HEK293 (cell line): ENCODE measurements around the gene DKKL1.
A peak's percentile ranks its signal among the peaks of the same experiment; 100 is the strongest.

Experiments
- CTCF ChIA-PET: fragments of 350-600 bp; formaldehyde crosslinking; extraction: SDS; loops from one replicate; lab custom pipeline; 2021; ENCODE audit warnings: antibody characterized with exemption; lab: Yijun Ruan, JAX
- POLR2A ChIA-PET: fragments of 300-600 bp; formaldehyde crosslinking; extraction: SDS; loops from one replicate; lab custom pipeline; 2020; ENCODE audit warnings: antibody characterized with exemption, inconsistent platforms; lab: Yijun Ruan, JAX
- H3K27ac ChIP-seq: fragments of 200-500 bp; sonication (Bioruptor generic); 2 replicates; pipeline ENCODE4 v1.5.1; 2014; ENCODE audit warnings: low read depth, low read length, control low read depth, inconsistent platforms; ENCODE audit errors: extremely low read depth
- H3K36me3 ChIP-seq, 2 experiments: fragments of 200-500 bp in 1 of 2; sonication (Bioruptor generic) in 1 of 2; 1 replicate in 1 of 2; 2 replicates in 1 of 2; pipeline ENCODE4 v1.5.1; 2014 to 2017; ENCODE audit warnings: inconsistent platforms in 2 of 2, low read length in 2 of 2; ENCODE audit not compliant: control insufficient read depth in 2 of 2, insufficient read depth in 1 of 2
- H3K4me1 ChIP-seq: fragments of 200-500 bp; sonication (Bioruptor generic); 2 replicates; pipeline ENCODE4 v1.5.1; 2014; ENCODE audit warnings: mild to moderate bottlenecking, low read length, inconsistent platforms; ENCODE audit not compliant: control insufficient read depth, insufficient read depth
- H3K4me3 ChIP-seq: 2 replicates; pipeline ENCODE4 v1.5.1; 2011; ENCODE audit warnings: low read depth, mild to moderate bottlenecking, control low read depth, low read length, moderate library complexity
- H3K9me3 ChIP-seq: fragments of 200-500 bp; sonication (Bioruptor generic); 2 replicates; pipeline ENCODE4 v1.5.1; 2014; ENCODE audit warnings: low read depth, low read length, inconsistent platforms; ENCODE audit not compliant: control insufficient read depth, insufficient read depth
- EGR2 ChIP-seq: fragments of 450-650 bp; formaldehyde crosslinking; IDR thresholded peaks from 2 replicates; pipeline ENCODE4 v1.5.1; 2016; ENCODE audit warnings: low read depth, missing biosample characterization, missing genetic modification characterization
- GLIS1 ChIP-seq: fragments of 450-650 bp; formaldehyde crosslinking; IDR thresholded peaks from 2 replicates; pipeline ENCODE4 v1.5.1; 2016; ENCODE audit warnings: missing biosample characterization, missing genetic modification characterization
- HOXA7 ChIP-seq: sonication (generic); formaldehyde crosslinking; IDR thresholded peaks from 2 replicates; pipeline ENCODE4 v1.8.1; 2022; ENCODE audit warnings: missing genetic modification reagents, borderline replicate concordance
- HOXC10 ChIP-seq: sonication (generic); formaldehyde crosslinking; IDR thresholded peaks from 2 replicates; pipeline ENCODE4 v1.8.1; 2023; ENCODE audit warnings: mild to moderate bottlenecking, missing genetic modification reagents
- OSR2 ChIP-seq: fragments of 450-650 bp; formaldehyde crosslinking; IDR thresholded peaks from 2 replicates; pipeline ENCODE4 v1.5.1; 2016; ENCODE audit warnings: missing biosample characterization, missing genetic modification characterization
- OVOL3 ChIP-seq: fragments of 450-650 bp; formaldehyde crosslinking; IDR thresholded peaks from 2 replicates; pipeline ENCODE4 v1.5.1; 2016; ENCODE audit warnings: missing biosample characterization, missing genetic modification characterization
- YY2 ChIP-seq: fragments of 450-650 bp; formaldehyde crosslinking; IDR thresholded peaks from 2 replicates; pipeline ENCODE4 v1.5.1; 2016; ENCODE audit warnings: missing biosample characterization, missing genetic modification characterization
- ZFHX2 ChIP-seq: fragments of 450-650 bp; formaldehyde crosslinking; conservative IDR thresholded peaks from 2 replicates; pipeline ENCODE4 v1.5.1; 2016; ENCODE audit warnings: missing biosample characterization, missing genetic modification characterization
- ZFP3 ChIP-seq: fragments of 450-650 bp; formaldehyde crosslinking; IDR thresholded peaks from 2 replicates; pipeline ENCODE4 v1.5.1; 2016; ENCODE audit warnings: low read depth, missing biosample characterization, missing genetic modification characterization
- ZIC2 ChIP-seq: fragments of 450-650 bp; formaldehyde crosslinking; IDR thresholded peaks from 2 replicates; pipeline ENCODE4 v1.5.1; 2016; ENCODE audit warnings: missing biosample characterization, missing genetic modification characterization
- ZNF146 ChIP-seq: fragments of 450-650 bp; formaldehyde crosslinking; IDR thresholded peaks from 2 replicates; pipeline ENCODE4 v1.5.1; 2016; ENCODE audit warnings: missing biosample characterization, missing genetic modification characterization
- ZNF274 ChIP-seq, 2 experiments: fragments of 200-500 bp in 1 of 2; fragments of 450-650 bp in 1 of 2; sonication (Bioruptor generic) in 1 of 2; formaldehyde crosslinking in 1 of 2; IDR thresholded peaks; 2 replicates each; pipeline versions ENCODE4 v1.5.1 to v1.6.1; 2014 to 2016; ENCODE audit warnings: borderline replicate concordance in 1 of 2, inconsistent platforms in 1 of 2, low read length in 1 of 2, missing biosample characterization in 1 of 2, missing genetic modification characterization in 1 of 2
- ZNF324 ChIP-seq: fragments of 450-650 bp; formaldehyde crosslinking; IDR thresholded peaks from 2 replicates; pipeline ENCODE4 v1.5.1; 2016; ENCODE audit warnings: missing biosample characterization, missing genetic modification characterization
- ZNF366 ChIP-seq: fragments of 450-650 bp; formaldehyde crosslinking; conservative IDR thresholded peaks from 2 replicates; pipeline ENCODE4 v1.5.1; 2016; ENCODE audit warnings: missing biosample characterization, missing genetic modification characterization
- ZNF621 ChIP-seq: fragments of 450-650 bp; formaldehyde crosslinking; IDR thresholded peaks from 2 replicates; pipeline ENCODE4 v1.5.1; 2017; ENCODE audit warnings: missing biosample characterization, missing genetic modification characterization
- ZNF791 ChIP-seq: fragments of 450-650 bp; formaldehyde crosslinking; IDR thresholded peaks from 2 replicates; pipeline ENCODE4 v1.5.1; 2016; ENCODE audit warnings: missing biosample characterization, missing genetic modification characterization
- TF ChIP-seq, protein P1 (sequence below): fragments of 450-650 bp; formaldehyde crosslinking; IDR thresholded peaks from 2 replicates; pipeline ENCODE4; 2016; ENCODE audit warnings: missing biosample characterization, missing genetic modification characterization
- TF ChIP-seq, protein P2 (sequence below): fragments of 450-650 bp; formaldehyde crosslinking; IDR thresholded peaks from 2 replicates; pipeline ENCODE4 v1.5.1; 2016; ENCODE audit warnings: missing biosample characterization, missing genetic modification characterization
- TF ChIP-seq, protein P3 (sequence below): fragments of 450-650 bp; formaldehyde crosslinking; optimal IDR thresholded peaks from 2 replicates; pipeline ENCODE3; 2016; ENCODE audit warnings: missing biosample characterization, mild to moderate bottlenecking, missing genetic modification characterization
- TF ChIP-seq, protein P4 (sequence below): fragments of 450-650 bp; formaldehyde crosslinking; IDR thresholded peaks from 2 replicates; pipeline ENCODE4 v1.5.1; 2016; ENCODE audit warnings: missing biosample characterization, missing genetic modification characterization
- TF ChIP-seq, protein P5 (sequence below): fragments of 450-650 bp; formaldehyde crosslinking; IDR thresholded peaks from 2 replicates; pipeline ENCODE4 v1.5.1; 2016; ENCODE audit warnings: missing biosample characterization, missing genetic modification characterization
- TF ChIP-seq, protein P6 (sequence below): sonication (generic); formaldehyde crosslinking; IDR thresholded peaks from 2 replicates; pipeline ENCODE4 v1.8.1; 2022; ENCODE audit warnings: mild to moderate bottlenecking, moderate library complexity, missing genetic modification reagents

The DKKL1 gene

DNA sequence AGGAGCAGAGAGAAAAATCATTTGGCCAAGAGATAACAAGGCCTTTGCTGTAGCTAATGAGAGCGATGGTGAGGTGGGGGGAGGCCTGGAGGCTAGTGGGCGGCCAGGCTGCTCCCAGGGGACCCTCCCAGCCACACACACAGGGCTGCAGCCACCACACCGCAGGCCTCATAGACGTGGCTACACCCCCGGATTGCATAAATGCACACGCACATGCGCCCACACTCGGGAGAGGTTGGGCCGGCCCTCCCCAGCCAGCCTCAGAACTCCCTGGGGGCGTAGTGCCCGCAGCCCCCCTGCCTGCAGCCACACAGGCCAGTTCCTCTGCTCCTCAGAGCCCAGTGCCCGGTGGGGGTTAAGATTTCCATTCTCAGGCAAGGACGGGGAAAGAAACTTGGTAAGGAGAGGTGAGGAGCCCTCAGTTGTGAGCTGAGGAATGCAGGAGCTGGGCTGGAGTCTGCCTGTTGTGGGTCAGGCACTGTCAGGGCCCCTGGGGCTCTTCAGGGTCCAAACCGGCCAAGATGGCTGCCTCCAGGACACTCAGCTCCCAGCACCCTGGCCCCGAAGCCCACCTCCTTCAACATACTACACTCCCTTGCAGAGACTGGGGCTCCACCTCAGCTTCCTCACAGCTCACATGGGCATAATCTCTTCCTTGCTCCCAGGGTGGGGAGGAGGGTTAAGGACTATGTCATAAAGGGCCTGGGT lies 51.6 kb downstream of the DKKL1 start:
- TF ChIP-seq OVOL3 (tag by site-specific recombination) (no peak), GLIS1 (tag by site-specific recombination) (peak; percentile 44), EGR2 (tag by site-specific recombination) (peak; percentile 98), ZFHX2 (tag by site-specific recombination) (peak; percentile 99), ZIC2 (tag by site-specific recombination) (peak; percentile 59), HOXA7 (CRISPR knock-in tag) (no peak)
- H3K4me1 ChIP-seq: no peaks in the 10 kb centered on the region
- no peaks in the 10 kb centered on the region for H3K9me3 ChIP-seq
- no peak overlapping the region for H3K4me3 ChIP-seq
- CTCF ChIA-PET: interaction anchor here (0.6 to 1.8 kb wide), 3 partner anchors 9 to 31 kb away, joined by 3 to 6 read pairs (median 4); no protein-coding TSS in a partner anchor
- H3K27ac ChIP-seq: no peak overlapping the region
- POLR2A ChIA-PET: interaction anchor here (1.1 kb wide), 1 partner anchor 38 kb away, joined by 3 read pairs; the partner anchor contains the start of gene ALDH16A1
- H3K36me3 ChIP-seq: no peaks in the 10 kb centered on the region

DNA sequence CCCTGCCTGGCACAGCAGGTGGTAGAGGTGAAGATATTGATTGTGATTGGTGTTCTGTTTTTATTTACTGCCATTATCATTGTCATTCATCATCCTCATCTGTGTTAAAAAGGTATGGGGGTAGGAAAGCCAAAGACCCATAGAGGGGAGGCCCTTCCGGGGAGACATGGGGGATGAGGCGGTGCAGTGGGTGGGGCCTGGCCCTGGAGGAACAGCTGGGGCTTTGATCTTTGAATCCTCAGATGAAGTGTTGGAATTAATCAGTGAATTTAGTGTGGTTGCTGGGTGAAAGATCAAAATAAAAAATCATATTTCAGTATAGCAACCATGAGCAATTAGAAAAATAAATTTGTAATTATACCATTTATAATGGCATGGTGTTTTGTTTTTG lies 52.1 kb downstream of the DKKL1 start:
- Histone ChIP-seq H3K4me3 (no peak overlapping the region), H3K4me1 (no peaks in the 10 kb centered on the region), H3K27ac (no peak overlapping the region), H3K36me3 (no peaks in the 10 kb centered on the region), H3K9me3 (no peaks in the 10 kb centered on the region)
- CTCF ChIA-PET: interaction anchor here (0.6 to 1.8 kb wide), 4 partner anchors 9 to 341 kb away, joined by 3 to 6 read pairs (median 4); no protein-coding TSS in a partner anchor
- POLR2A ChIA-PET: interaction anchor here (1.1 kb wide), 1 partner anchor 38 kb away, joined by 3 read pairs; the partner anchor contains the start of gene ALDH16A1
- no peak for TF ChIP-seq ZNF366
- TF ChIP-seq, protein P1, sequence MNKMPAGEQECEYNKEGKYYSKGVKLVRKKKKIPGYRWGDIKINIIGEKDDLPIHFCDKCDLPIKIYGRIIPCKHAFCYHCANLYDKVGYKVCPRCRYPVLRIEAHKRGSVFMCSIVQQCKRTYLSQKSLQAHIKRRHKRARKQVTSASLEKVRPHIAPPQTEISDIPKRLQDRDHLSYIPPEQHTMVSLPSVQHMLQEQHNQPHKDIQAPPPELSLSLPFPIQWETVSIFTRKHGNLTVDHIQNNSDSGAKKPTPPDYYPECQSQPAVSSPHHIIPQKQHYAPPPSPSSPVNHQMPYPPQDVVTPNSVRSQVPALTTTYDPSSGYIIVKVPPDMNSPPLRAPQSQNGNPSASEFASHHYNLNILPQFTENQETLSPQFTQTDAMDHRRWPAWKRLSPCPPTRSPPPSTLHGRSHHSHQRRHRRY (tag by site-specific recombination): no peak
- TF ChIP-seq OVOL3 (tag by site-specific recombination): no peak
- no peak for TF ChIP-seq ZNF274 (IDR thresholded peaks at IDR 0.05; ENCODE audit: low read length)
- TF ChIP-seq ZNF274 (tag by site-specific recombination; IDR thresholded peaks at IDR 0.05; ENCODE audit: borderline replicate concordance): no peak
- no peak for TF ChIP-seq HOXC10 (CRISPR knock-in tag)
- TF ChIP-seq, protein P2, sequence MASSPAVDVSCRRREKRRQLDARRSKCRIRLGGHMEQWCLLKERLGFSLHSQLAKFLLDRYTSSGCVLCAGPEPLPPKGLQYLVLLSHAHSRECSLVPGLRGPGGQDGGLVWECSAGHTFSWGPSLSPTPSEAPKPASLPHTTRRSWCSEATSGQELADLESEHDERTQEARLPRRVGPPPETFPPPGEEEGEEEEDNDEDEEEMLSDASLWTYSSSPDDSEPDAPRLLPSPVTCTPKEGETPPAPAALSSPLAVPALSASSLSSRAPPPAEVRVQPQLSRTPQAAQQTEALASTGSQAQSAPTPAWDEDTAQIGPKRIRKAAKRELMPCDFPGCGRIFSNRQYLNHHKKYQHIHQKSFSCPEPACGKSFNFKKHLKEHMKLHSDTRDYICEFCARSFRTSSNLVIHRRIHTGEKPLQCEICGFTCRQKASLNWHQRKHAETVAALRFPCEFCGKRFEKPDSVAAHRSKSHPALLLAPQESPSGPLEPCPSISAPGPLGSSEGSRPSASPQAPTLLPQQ (tag by site-specific recombination): no peak
- TF ChIP-seq, protein P3, sequence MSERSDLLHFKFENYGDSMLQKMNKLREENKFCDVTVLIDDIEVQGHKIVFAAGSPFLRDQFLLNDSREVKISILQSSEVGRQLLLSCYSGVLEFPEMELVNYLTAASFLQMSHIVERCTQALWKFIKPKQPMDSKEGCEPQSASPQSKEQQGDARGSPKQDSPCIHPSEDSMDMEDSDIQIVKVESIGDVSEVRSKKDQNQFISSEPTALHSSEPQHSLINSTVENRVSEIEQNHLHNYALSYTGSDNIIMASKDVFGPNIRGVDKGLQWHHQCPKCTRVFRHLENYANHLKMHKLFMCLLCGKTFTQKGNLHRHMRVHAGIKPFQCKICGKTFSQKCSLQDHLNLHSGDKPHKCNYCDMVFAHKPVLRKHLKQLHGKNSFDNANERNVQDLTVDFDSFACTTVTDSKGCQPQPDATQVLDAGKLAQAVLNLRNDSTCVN (tag by site-specific recombination): no peak
- no peak for TF ChIP-seq OSR2 (tag by site-specific recombination)
- TF ChIP-seq ZNF621 (tag by site-specific recombination): no peak
- no peak for TF ChIP-seq ZNF791 (tag by site-specific recombination)
- TF ChIP-seq ZNF324 (tag by site-specific recombination): no peak
- no peak for TF ChIP-seq ZFP3 (tag by site-specific recombination)
- TF ChIP-seq YY2: no peak
- TF ChIP-seq ZNF146 (tag by site-specific recombination): no peak
- TF ChIP-seq, protein P4, sequence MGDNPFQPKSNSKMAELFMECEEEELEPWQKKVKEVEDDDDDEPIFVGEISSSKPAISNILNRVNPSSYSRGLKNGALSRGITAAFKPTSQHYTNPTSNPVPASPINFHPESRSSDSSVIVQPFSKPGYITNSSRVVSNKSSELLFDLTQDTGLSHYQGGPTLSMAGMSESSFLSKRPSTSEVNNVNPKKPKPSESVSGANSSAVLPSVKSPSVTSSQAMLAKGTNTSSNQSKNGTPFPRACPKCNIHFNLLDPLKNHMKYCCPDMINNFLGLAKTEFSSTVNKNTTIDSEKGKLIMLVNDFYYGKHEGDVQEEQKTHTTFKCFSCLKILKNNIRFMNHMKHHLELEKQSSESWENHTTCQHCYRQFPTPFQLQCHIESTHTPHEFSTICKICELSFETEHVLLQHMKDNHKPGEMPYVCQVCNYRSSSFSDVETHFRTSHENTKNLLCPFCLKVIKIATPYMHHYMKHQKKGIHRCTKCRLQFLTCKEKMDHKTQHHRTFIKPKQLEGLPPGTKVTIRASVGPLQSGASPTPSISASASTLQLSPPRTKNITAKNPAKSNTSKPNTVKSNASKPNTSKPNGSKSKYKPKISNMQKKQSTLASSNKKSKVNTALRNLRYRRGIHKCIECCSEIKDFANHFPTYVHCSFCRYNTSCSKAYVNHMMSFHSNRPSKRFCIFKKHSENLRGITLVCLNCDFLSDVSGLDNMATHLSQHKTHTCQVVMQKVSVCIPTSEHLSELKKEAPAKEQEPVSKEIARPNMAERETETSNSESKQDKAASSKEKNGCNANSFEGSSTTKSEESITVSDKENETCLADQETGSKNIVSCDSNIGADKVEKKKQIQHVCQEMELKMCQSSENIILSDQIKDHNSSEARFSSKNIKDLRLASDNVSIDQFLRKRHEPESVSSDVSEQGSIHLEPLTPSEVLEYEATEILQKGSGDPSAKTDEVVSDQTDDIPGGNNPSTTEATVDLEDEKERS (tag by site-specific recombination): no peak
- TF ChIP-seq, protein P5, sequence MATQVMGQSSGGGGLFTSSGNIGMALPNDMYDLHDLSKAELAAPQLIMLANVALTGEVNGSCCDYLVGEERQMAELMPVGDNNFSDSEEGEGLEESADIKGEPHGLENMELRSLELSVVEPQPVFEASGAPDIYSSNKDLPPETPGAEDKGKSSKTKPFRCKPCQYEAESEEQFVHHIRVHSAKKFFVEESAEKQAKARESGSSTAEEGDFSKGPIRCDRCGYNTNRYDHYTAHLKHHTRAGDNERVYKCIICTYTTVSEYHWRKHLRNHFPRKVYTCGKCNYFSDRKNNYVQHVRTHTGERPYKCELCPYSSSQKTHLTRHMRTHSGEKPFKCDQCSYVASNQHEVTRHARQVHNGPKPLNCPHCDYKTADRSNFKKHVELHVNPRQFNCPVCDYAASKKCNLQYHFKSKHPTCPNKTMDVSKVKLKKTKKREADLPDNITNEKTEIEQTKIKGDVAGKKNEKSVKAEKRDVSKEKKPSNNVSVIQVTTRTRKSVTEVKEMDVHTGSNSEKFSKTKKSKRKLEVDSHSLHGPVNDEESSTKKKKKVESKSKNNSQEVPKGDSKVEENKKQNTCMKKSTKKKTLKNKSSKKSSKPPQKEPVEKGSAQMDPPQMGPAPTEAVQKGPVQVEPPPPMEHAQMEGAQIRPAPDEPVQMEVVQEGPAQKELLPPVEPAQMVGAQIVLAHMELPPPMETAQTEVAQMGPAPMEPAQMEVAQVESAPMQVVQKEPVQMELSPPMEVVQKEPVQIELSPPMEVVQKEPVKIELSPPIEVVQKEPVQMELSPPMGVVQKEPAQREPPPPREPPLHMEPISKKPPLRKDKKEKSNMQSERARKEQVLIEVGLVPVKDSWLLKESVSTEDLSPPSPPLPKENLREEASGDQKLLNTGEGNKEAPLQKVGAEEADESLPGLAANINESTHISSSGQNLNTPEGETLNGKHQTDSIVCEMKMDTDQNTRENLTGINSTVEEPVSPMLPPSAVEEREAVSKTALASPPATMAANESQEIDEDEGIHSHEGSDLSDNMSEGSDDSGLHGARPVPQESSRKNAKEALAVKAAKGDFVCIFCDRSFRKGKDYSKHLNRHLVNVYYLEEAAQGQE (tag by site-specific recombination): no peak
- TF ChIP-seq, protein P6, sequence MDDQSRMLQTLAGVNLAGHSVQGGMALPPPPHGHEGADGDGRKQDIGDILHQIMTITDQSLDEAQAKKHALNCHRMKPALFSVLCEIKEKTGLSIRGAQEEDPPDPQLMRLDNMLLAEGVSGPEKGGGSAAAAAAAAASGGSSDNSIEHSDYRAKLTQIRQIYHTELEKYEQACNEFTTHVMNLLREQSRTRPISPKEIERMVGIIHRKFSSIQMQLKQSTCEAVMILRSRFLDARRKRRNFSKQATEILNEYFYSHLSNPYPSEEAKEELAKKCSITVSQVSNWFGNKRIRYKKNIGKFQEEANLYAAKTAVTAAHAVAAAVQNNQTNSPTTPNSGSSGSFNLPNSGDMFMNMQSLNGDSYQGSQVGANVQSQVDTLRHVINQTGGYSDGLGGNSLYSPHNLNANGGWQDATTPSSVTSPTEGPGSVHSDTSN (CRISPR knock-in tag): no peak
